ENCODE measurements around the gene VDR. TPM values are rescaled to one million over a fixed set of nuclear protein-coding genes. Genes with fewer than 3 reads are reported as not detected.
A peak's percentile ranks its signal among the peaks of the same experiment; 100 is the strongest.

The VDR gene
- polyA plus RNA-seq, 1 donor, result 11.3 TPM

GRCh38 chr12:47828976-47829482, 75.8 kb downstream of the VDR start:
- peak overlapping the region; percentile 20 for H3K27ac ChIP-seq (ENCODE audit: low read length)
- no CpG with 5 or more reads among the region's 7 CpGs for WGBS (ENCODE audit: insufficient coverage, low lambda C conversion rate)
- peaks cover 12% of the 10 kb centered on the region for H3K4me1 ChIP-seq (ENCODE audit: control insufficient read depth, insufficient read depth, low read length)
- H3K36me3 ChIP-seq (ENCODE audit: control insufficient read depth, insufficient read depth, low read length), result no peaks in the 10 kb centered on the region
- no peaks in the 10 kb centered on the region for H3K9me3 ChIP-seq (ENCODE audit: control insufficient read depth, low read depth, low read length)
- H3K4me3 ChIP-seq (ENCODE audit: low read length), result no peak overlapping the region
- H3K27me3 ChIP-seq (ENCODE audit: control insufficient read depth, insufficient read depth, low read length), result no peaks in the 10 kb centered on the region
- peak; percentile 80 to 85 for DNase-seq

GRCh38 chr12:47828008-47828975, 76.5 kb downstream of the VDR start:
- Histone ChIP-seq H3K36me3 (ENCODE audit: control insufficient read depth, insufficient read depth, low read length) (no peaks in the 10 kb centered on the region), H3K4me1 (ENCODE audit: control insufficient read depth, insufficient read depth, low read length) (peaks cover 12% of the 10 kb centered on the region), H3K4me3 (ENCODE audit: low read length) (no peak overlapping the region), H3K27me3 (ENCODE audit: control insufficient read depth, insufficient read depth, low read length) (no peaks in the 10 kb centered on the region), H3K9me3 (ENCODE audit: control insufficient read depth, low read depth, low read length) (no peaks in the 10 kb centered on the region), H3K27ac (ENCODE audit: low read length) (no peak overlapping the region)
- WGBS (ENCODE audit: insufficient coverage, low lambda C conversion rate), result 92% methylated on average over 5 of the region's 14 CpGs
- DNase-seq, result no peak

DNA sequence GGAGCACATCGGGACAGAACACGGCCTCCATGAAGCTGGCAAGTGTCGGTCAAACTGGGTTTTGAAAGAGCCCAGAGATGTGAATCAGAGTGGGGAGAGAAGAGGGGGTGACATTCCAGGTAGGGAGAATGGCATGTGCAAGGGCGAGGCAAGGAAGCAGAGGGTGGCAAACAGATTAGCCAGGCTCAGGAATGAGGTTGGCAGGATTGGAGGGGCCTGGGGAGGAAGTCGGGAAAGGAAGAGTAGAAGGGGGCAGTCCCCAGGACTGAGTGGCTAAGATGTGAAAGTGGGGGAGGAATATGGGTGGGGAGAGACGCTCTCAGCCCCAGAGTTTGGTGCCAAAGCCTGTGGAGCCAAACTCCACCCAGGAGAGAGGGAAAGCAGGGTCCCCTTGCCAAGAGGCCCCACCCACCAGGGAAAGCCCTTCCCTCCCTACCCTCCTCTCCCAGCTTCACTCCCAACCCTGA, 79.6 kb downstream of the VDR start:
- Histone ChIP-seq H3K4me3 (ENCODE audit: low read length) (no peak overlapping the region), H3K9me3 (ENCODE audit: control insufficient read depth, low read depth, low read length) (no peaks in the 10 kb centered on the region), H3K27ac (ENCODE audit: low read length) (no peak overlapping the region), H3K4me1 (ENCODE audit: control insufficient read depth, insufficient read depth, low read length) (peaks cover 30% of the 10 kb centered on the region), H3K36me3 (ENCODE audit: control insufficient read depth, insufficient read depth, low read length) (no peaks in the 10 kb centered on the region), H3K27me3 (ENCODE audit: control insufficient read depth, insufficient read depth, low read length) (no peaks in the 10 kb centered on the region)
- 71% methylated on average over 1 of the region's 6 CpGs for WGBS (ENCODE audit: insufficient coverage, low lambda C conversion rate)
- DNase-seq, result no peak

- DNase-seq, result no peak
- no peaks in the 10 kb centered on the region for H3K27me3 ChIP-seq (ENCODE audit: control insufficient read depth, insufficient read depth, low read length)
- no peak overlapping the region for H3K27ac ChIP-seq (ENCODE audit: low read length)
- no CpG with 5 or more reads among the region's 3 CpGs for WGBS (ENCODE audit: insufficient coverage, low lambda C conversion rate)
- no peaks in the 10 kb centered on the region for H3K36me3 ChIP-seq (ENCODE audit: control insufficient read depth, insufficient read depth, low read length)
- H3K9me3 ChIP-seq (ENCODE audit: control insufficient read depth, low read depth, low read length), result no peaks in the 10 kb centered on the region
- H3K4me3 ChIP-seq (ENCODE audit: low read length), result no peak overlapping the region
- peaks cover 30% of the 10 kb centered on the region for H3K4me1 ChIP-seq (ENCODE audit: control insufficient read depth, insufficient read depth, low read length)
Observed at GRCh38 chr12:47824635-47825034, 80.2 kb downstream of the VDR start.

DNA sequence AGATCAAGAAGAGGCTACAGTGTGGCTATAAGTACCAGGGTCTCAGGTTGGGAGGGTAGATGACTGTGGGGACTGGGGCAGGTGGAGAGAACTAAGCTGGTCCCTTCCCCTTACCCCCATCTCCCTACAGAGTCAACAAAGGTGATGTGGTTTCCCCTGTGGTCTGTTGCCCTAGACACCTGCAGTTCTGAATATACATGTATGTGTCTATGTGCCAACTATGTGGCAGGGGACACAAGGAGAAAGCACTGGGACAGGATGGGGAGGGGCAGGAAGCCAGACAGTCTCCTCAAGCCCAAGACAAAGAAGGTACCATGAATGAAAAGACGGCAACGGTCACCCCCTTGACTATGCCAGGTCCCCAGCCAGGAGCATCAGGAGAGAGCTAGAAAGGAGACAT, 80.6 kb downstream of the VDR start:
- no peaks in the 10 kb centered on the region for H3K9me3 ChIP-seq (ENCODE audit: control insufficient read depth, low read depth, low read length)
- no peak overlapping the region for H3K4me3 ChIP-seq (ENCODE audit: low read length)
- H3K27me3 ChIP-seq (ENCODE audit: control insufficient read depth, insufficient read depth, low read length), result no peaks in the 10 kb centered on the region
- no peak overlapping the region for H3K27ac ChIP-seq (ENCODE audit: low read length)
- no peaks in the 10 kb centered on the region for H3K36me3 ChIP-seq (ENCODE audit: control insufficient read depth, insufficient read depth, low read length)
- no CpG with 5 or more reads among the region's 2 CpGs for WGBS (ENCODE audit: insufficient coverage, low lambda C conversion rate)
- H3K4me1 ChIP-seq (ENCODE audit: control insufficient read depth, insufficient read depth, low read length), result peaks cover 26% of the 10 kb centered on the region
- no peak for DNase-seq

- no peak overlapping the region for H3K4me3 ChIP-seq (ENCODE audit: low read length)
- H3K36me3 ChIP-seq (ENCODE audit: control insufficient read depth, insufficient read depth, low read length), result no peaks in the 10 kb centered on the region
- no peaks in the 10 kb centered on the region for H3K9me3 ChIP-seq (ENCODE audit: control insufficient read depth, low read depth, low read length)
- H3K27me3 ChIP-seq (ENCODE audit: control insufficient read depth, insufficient read depth, low read length), result no peaks in the 10 kb centered on the region
- H3K27ac ChIP-seq (ENCODE audit: low read length), result no peak overlapping the region
- no peak for DNase-seq
- WGBS (ENCODE audit: insufficient coverage, low lambda C conversion rate), result 100% methylated on average over 1 of the region's 5 CpGs
- H3K4me1 ChIP-seq (ENCODE audit: control insufficient read depth, insufficient read depth, low read length), result peaks cover 22% of the 10 kb centered on the region
Observed at GRCh38 chr12:47823422-47824086, 81.2 kb downstream of the VDR start.

DNA sequence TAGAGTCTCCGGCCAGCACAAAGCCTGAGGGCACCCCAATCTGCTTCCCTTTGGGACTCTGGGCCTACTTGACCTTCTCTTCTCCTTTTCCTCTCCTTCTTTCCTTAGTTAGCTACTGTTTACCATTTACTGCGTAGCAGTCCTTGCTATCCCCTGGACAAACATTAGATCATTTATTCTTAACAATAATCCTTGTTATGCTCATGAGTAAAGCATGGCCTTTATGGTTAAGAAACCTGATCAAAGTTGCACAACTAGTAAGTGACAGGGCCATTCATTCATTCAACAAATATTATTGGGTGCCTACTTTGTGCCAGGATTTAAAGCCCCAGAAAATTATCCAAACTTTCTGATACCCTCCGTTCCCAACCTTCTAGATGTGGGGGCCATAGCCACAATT, 81.9 kb downstream of the VDR start:
- Histone ChIP-seq H3K9me3 (ENCODE audit: control insufficient read depth, low read depth, low read length) (no peaks in the 10 kb centered on the region), H3K27ac (ENCODE audit: low read length) (no peak overlapping the region), H3K27me3 (ENCODE audit: control insufficient read depth, insufficient read depth, low read length) (no peaks in the 10 kb centered on the region), H3K36me3 (ENCODE audit: control insufficient read depth, insufficient read depth, low read length) (no peaks in the 10 kb centered on the region), H3K4me1 (ENCODE audit: control insufficient read depth, insufficient read depth, low read length) (peaks cover 24% of the 10 kb centered on the region), H3K4me3 (ENCODE audit: low read length) (no peak overlapping the region)
- WGBS (ENCODE audit: insufficient coverage, low lambda C conversion rate), result 83% methylated on average over 1 of the region's 3 CpGs
- DNase-seq, result no peak

DNA sequence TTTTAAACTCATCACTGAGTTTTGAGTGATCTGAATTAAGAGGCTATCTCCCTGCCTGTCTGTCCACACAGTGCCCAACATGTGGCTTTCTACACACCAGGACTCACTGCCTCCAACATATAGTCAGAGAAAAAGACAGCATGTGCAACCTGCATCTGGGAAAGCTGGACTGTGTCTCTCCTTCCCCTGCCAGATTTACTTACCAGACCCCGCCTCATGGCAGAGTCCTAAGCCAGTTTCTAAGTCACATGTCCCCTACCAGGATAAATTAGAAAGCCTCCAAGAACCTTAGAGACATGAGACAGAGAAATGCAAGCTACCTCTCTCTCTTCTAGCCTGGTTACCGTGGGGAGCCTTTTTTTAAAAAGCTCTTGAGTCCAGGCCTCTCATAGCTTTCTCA, 82.4 kb downstream of the VDR start:
- no peak overlapping the region for H3K4me3 ChIP-seq (ENCODE audit: low read length)
- no peak for DNase-seq
- WGBS (ENCODE audit: insufficient coverage, low lambda C conversion rate), result no CpG with 5 or more reads among the region's 2 CpGs
- no peak overlapping the region for H3K27ac ChIP-seq (ENCODE audit: low read length)
- no peaks in the 10 kb centered on the region for H3K27me3 ChIP-seq (ENCODE audit: control insufficient read depth, insufficient read depth, low read length)
- peaks cover 28% of the 10 kb centered on the region for H3K4me1 ChIP-seq (ENCODE audit: control insufficient read depth, insufficient read depth, low read length)
- H3K36me3 ChIP-seq (ENCODE audit: control insufficient read depth, insufficient read depth, low read length), result no peaks in the 10 kb centered on the region
- H3K9me3 ChIP-seq (ENCODE audit: control insufficient read depth, low read depth, low read length), result no peaks in the 10 kb centered on the region

GRCh38 chr12:47821346-47821706, 83.5 kb downstream of the VDR start:
- WGBS (ENCODE audit: insufficient coverage, low lambda C conversion rate), result 100% methylated on average over 1 of the region's 4 CpGs
- Histone ChIP-seq H3K36me3 (ENCODE audit: control insufficient read depth, insufficient read depth, low read length) (no peaks in the 10 kb centered on the region), H3K27ac (ENCODE audit: low read length) (peak overlapping the region; percentile 91), H3K4me3 (ENCODE audit: low read length) (peak overlapping the region; percentile 70), H3K9me3 (ENCODE audit: control insufficient read depth, low read depth, low read length) (no peaks in the 10 kb centered on the region), H3K4me1 (ENCODE audit: control insufficient read depth, insufficient read depth, low read length) (peaks cover 36% of the 10 kb centered on the region), H3K27me3 (ENCODE audit: control insufficient read depth, insufficient read depth, low read length) (no peaks in the 10 kb centered on the region)
- no peak for DNase-seq

DNA sequence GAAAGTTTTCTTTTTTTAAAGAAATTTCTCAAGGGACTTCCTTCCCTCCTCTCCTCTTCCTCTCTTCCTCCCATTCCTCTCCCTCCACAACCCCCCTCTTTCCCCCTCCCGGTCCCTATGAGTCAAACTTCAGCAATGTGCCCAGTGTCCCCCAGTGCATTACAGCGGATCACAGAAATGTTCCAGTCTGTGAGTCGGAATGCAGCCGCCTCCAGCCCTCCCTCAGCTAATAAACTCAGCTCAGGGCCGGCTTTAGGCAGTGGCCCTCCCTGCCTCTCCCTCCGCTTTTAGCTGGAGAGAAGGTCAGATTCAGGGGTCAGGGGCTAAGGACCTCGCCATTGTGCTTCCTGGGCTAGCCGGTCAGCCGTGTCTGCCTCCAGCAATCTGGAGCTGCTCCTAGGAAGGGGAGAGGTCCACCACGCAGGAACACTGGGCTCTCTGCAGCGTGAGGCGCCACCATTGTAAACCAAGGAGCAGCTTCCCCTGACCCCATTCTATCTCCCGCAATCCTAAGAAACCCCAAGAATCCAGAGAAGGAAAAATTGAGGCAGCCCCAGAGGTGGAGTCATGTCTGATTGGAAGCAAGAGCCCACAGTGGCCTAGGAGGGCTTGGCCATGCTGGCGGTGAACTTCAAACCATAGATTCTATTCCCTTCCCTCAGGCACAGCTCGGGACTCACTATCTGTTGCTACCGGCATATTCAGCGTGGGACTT, 84.0 kb downstream of the VDR start:
- Histone ChIP-seq H3K4me1 (ENCODE audit: control insufficient read depth, insufficient read depth, low read length) (peaks cover 36% of the 10 kb centered on the region), H3K9me3 (ENCODE audit: control insufficient read depth, low read depth, low read length) (no peaks in the 10 kb centered on the region), H3K36me3 (ENCODE audit: control insufficient read depth, insufficient read depth, low read length) (no peaks in the 10 kb centered on the region), H3K4me3 (ENCODE audit: low read length) (peak overlapping the region; percentile 70), H3K27me3 (ENCODE audit: control insufficient read depth, insufficient read depth, low read length) (no peaks in the 10 kb centered on the region), H3K27ac (ENCODE audit: low read length) (peak overlapping the region; percentile 91)
- peak; percentile 80 to 84 for DNase-seq
- WGBS (ENCODE audit: insufficient coverage, low lambda C conversion rate), result 17% methylated on average over 1 of the region's 17 CpGs

Data from large intestine (tissue), 3 donors.